ENCODE data around the gene TMPRSS13.

Gene TMPRSS13

GRCh38 chr11:117907276-117908108 lies 21.7 kb downstream of the TMPRSS13 start:
- Histone ChIP-seq H3K9ac (ENCODE audit: low read depth in 1 of 2, low read length in 2 of 2) (peak overlapping the region in 1 of 2 donors; percentile 42), H3K9me3 (ENCODE audit: control insufficient read depth in 2 of 2, low read length in 2 of 2) (no peaks in the 10 kb centered on the region), H3K27me3 (ENCODE audit: control insufficient read depth in 2 of 2, insufficient read depth in 2 of 2, low read length in 2 of 2) (no peaks in the 10 kb centered on the region), H3K36me3 (ENCODE audit: control insufficient read depth in 2 of 2, insufficient read depth in 2 of 2, low read length in 2 of 2) (no peaks in the 10 kb centered on the region), H3K27ac (ENCODE audit: low read depth in 2 of 2, low read length in 2 of 2) (no peak overlapping the region), H3K4me1 (ENCODE audit: control insufficient read depth in 2 of 2, insufficient read depth in 2 of 2, low read length in 2 of 2) (peaks cover 4 to 6% of the 10 kb centered on the region in 2 donors), H3K4me3 (ENCODE audit: low read length in 2 of 2) (peak overlapping the region in 1 of 2 donors; percentile 13)

DNA sequence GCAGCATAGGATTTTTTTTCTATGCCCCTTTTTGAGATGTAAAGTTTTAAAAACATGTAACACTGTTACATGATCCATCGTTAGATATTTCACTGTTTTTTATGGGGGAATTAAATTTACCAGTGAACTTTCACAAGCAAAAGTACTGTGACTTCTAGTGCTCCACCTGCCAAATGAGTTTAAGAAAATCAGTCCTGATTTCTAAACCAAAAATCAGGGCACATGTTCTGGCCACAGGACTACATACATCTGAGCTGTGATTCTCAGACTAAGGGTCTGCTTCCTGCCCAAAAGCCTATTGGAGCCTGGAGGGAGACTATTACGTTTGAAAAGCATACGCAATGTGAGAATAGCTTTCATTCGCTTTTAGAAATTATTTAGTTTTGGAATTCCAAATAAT lies 22.5 kb downstream of the TMPRSS13 start:
- Histone ChIP-seq H3K27me3 (ENCODE audit: control insufficient read depth in 2 of 2, insufficient read depth in 2 of 2, low read length in 2 of 2) (no peaks in the 10 kb centered on the region), H3K27ac (ENCODE audit: low read depth in 2 of 2, low read length in 2 of 2) (no peak overlapping the region), H3K36me3 (ENCODE audit: control insufficient read depth in 2 of 2, insufficient read depth in 2 of 2, low read length in 2 of 2) (no peaks in the 10 kb centered on the region), H3K9me3 (ENCODE audit: control insufficient read depth in 2 of 2, low read length in 2 of 2) (no peaks in the 10 kb centered on the region), H3K4me3 (ENCODE audit: low read length in 2 of 2) (no peak overlapping the region), H3K4me1 (ENCODE audit: control insufficient read depth in 2 of 2, insufficient read depth in 2 of 2, low read length in 2 of 2) (peaks cover 4 to 6% of the 10 kb centered on the region in 2 donors), H3K9ac (ENCODE audit: low read depth in 1 of 2, low read length in 2 of 2) (no peak overlapping the region)

- Histone ChIP-seq H3K4me3 (ENCODE audit: low read length in 2 of 2) (no peak overlapping the region), H3K9ac (ENCODE audit: low read depth in 1 of 2, low read length in 2 of 2) (no peak overlapping the region), H3K27ac (ENCODE audit: low read depth in 2 of 2, low read length in 2 of 2) (no peak overlapping the region), H3K36me3 (ENCODE audit: control insufficient read depth in 2 of 2, insufficient read depth in 2 of 2, low read length in 2 of 2) (no peaks in the 10 kb centered on the region), H3K9me3 (ENCODE audit: control insufficient read depth in 2 of 2, low read length in 2 of 2) (no peaks in the 10 kb centered on the region), H3K4me1 (ENCODE audit: control insufficient read depth in 2 of 2, insufficient read depth in 2 of 2, low read length in 2 of 2) (peaks cover 4 to 6% of the 10 kb centered on the region in 2 donors), H3K27me3 (ENCODE audit: control insufficient read depth in 2 of 2, insufficient read depth in 2 of 2, low read length in 2 of 2) (no peaks in the 10 kb centered on the region)
Measured at GRCh38 chr11:117906126-117906525, 23.1 kb downstream of the TMPRSS13 start.

GRCh38 chr11:117905524-117905923 lies 23.7 kb downstream of the TMPRSS13 start:
- Histone ChIP-seq H3K9me3 (ENCODE audit: control insufficient read depth in 2 of 2, low read length in 2 of 2) (no peaks in the 10 kb centered on the region), H3K4me3 (ENCODE audit: low read length in 2 of 2) (no peak overlapping the region), H3K27me3 (ENCODE audit: control insufficient read depth in 2 of 2, insufficient read depth in 2 of 2, low read length in 2 of 2) (no peaks in the 10 kb centered on the region), H3K27ac (ENCODE audit: low read depth in 2 of 2, low read length in 2 of 2) (no peak overlapping the region), H3K4me1 (ENCODE audit: control insufficient read depth in 2 of 2, insufficient read depth in 2 of 2, low read length in 2 of 2) (peaks cover 4 to 6% of the 10 kb centered on the region in 2 donors), H3K36me3 (ENCODE audit: control insufficient read depth in 2 of 2, insufficient read depth in 2 of 2, low read length in 2 of 2) (no peaks in the 10 kb centered on the region), H3K9ac (ENCODE audit: low read depth in 1 of 2, low read length in 2 of 2) (no peak overlapping the region)

GRCh38 chr11:117903505-117904382 lies 25.5 kb downstream of the TMPRSS13 start:
- Histone ChIP-seq H3K27ac (ENCODE audit: low read depth in 2 of 2, low read length in 2 of 2) (no peak overlapping the region), H3K4me1 (ENCODE audit: control insufficient read depth in 2 of 2, insufficient read depth in 2 of 2, low read length in 2 of 2) (peaks cover 4 to 6% of the 10 kb centered on the region in 2 donors), H3K4me3 (ENCODE audit: low read length in 2 of 2) (no peak overlapping the region), H3K9ac (ENCODE audit: low read depth in 1 of 2, low read length in 2 of 2) (no peak overlapping the region), H3K36me3 (ENCODE audit: control insufficient read depth in 2 of 2, insufficient read depth in 2 of 2, low read length in 2 of 2) (no peaks in the 10 kb centered on the region), H3K9me3 (ENCODE audit: control insufficient read depth in 2 of 2, low read length in 2 of 2) (no peaks in the 10 kb centered on the region), H3K27me3 (ENCODE audit: control insufficient read depth in 2 of 2, insufficient read depth in 2 of 2, low read length in 2 of 2) (no peaks in the 10 kb centered on the region)

DNA sequence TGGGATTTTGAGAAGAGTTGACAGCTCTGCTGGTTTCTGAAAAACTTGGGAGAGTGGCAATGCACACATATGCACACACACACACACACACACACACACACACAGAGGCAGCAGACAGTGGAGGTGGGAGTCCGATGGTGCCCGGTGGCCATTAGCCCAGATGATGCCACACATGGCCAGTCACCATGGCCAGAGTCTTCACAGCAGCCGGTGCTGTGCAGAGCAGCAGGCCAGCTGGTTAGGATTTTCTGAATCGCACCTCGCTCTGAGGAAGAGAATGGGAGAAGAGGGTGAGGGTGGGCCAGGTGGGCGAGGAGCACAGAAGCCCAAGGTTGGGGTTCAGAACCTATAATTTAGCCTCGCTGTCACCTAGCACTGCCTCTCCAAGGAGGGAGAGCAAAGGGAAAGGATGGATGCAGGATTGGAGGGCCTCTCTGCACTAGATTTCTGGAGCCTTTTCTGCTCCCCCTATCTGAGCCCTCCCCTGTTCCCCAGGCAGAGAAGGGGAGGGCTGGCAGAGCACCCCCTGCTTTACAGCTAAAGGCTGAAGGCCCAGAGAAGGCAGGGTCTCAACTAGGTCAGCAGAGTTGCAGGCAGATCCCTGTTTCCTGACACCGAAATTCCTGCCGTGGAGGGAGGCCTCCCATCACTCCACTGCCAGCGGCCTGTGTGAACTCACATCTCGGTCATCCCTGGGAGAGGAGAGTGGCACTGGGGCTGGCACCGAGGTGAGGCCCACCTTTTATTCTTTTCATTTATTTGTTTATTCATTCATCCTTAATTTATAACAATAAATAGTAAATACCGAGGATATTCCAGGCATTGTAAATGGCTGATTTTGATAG lies 27.0 kb downstream of the TMPRSS13 start:
- Histone ChIP-seq H3K9me3 (ENCODE audit: control insufficient read depth in 2 of 2, low read length in 2 of 2) (no peaks in the 10 kb centered on the region), H3K4me1 (ENCODE audit: control insufficient read depth in 2 of 2, insufficient read depth in 2 of 2, low read length in 2 of 2) (no peaks in the 10 kb centered on the region), H3K27me3 (ENCODE audit: control insufficient read depth in 2 of 2, insufficient read depth in 2 of 2, low read length in 2 of 2) (no peaks in the 10 kb centered on the region), H3K27ac (ENCODE audit: low read depth in 2 of 2, low read length in 2 of 2) (no peak overlapping the region), H3K9ac (ENCODE audit: low read depth in 1 of 2, low read length in 2 of 2) (no peak overlapping the region), H3K4me3 (ENCODE audit: low read length in 2 of 2) (no peak overlapping the region), H3K36me3 (ENCODE audit: control insufficient read depth in 2 of 2, insufficient read depth in 2 of 2, low read length in 2 of 2) (no peaks in the 10 kb centered on the region)

- no peaks in the 10 kb centered on the region for H3K27me3 ChIP-seq (ENCODE audit: control insufficient read depth in 2 of 2, insufficient read depth in 2 of 2, low read length in 2 of 2)
- no peaks in the 10 kb centered on the region for H3K9me3 ChIP-seq (ENCODE audit: control insufficient read depth in 2 of 2, low read length in 2 of 2)
- H3K27ac ChIP-seq (ENCODE audit: low read depth in 2 of 2, low read length in 2 of 2): no peak overlapping the region
- H3K4me1 ChIP-seq (ENCODE audit: control insufficient read depth in 2 of 2, insufficient read depth in 2 of 2, low read length in 2 of 2): no peaks in the 10 kb centered on the region
- no peak overlapping the region for H3K4me3 ChIP-seq (ENCODE audit: low read length in 2 of 2)
- H3K36me3 ChIP-seq (ENCODE audit: control insufficient read depth in 2 of 2, insufficient read depth in 2 of 2, low read length in 2 of 2): no peaks in the 10 kb centered on the region
- no peak overlapping the region for H3K9ac ChIP-seq (ENCODE audit: low read depth in 1 of 2, low read length in 2 of 2)
Measured at GRCh38 chr11:117901601-117902000, 27.6 kb downstream of the TMPRSS13 start.

DNA sequence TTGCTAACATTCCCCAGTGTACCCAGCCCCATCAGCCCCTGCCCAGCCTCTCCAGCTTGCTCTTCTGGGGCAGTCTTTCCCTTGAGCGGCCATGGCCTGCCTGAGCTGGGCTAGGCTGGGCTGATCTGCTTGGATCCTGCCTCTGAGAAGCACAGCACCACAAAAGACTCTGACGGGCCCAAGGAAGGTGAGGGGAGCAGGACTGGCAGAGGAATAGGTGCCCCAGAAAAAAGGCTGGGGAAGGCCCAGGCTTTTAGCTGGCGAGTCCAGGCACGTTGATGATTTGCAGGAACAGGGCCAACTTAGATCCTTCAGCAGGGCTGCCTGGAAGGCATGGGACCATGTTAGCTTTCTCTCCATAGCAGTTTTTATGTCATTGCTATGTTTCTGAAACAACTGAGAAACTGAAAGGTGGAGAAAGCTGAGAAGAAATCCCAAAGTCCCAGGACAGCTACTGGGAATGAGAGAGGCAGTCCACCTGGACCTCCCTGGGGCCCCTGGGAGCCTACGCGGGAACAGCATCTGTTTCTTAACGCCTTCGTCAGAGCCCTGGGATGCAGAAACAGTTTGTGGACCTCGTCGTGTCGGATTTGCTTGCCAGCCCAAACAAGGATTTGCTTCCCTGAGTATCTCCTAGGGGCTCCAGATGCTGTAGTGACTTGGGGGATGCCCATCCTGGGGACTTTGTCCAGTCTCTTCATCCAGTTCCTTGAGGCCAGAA lies 28.3 kb downstream of the TMPRSS13 start:
- Histone ChIP-seq H3K4me1 (ENCODE audit: control insufficient read depth in 2 of 2, insufficient read depth in 2 of 2, low read length in 2 of 2) (no peaks in the 10 kb centered on the region), H3K27ac (ENCODE audit: low read depth in 2 of 2, low read length in 2 of 2) (no peak overlapping the region), H3K4me3 (ENCODE audit: low read length in 2 of 2) (no peak overlapping the region), H3K9ac (ENCODE audit: low read depth in 1 of 2, low read length in 2 of 2) (no peak overlapping the region), H3K9me3 (ENCODE audit: control insufficient read depth in 2 of 2, low read length in 2 of 2) (no peaks in the 10 kb centered on the region), H3K36me3 (ENCODE audit: control insufficient read depth in 2 of 2, insufficient read depth in 2 of 2, low read length in 2 of 2) (no peaks in the 10 kb centered on the region), H3K27me3 (ENCODE audit: control insufficient read depth in 2 of 2, insufficient read depth in 2 of 2, low read length in 2 of 2) (no peaks in the 10 kb centered on the region)

GRCh38 chr11:117900121-117900648 lies 29.0 kb downstream of the TMPRSS13 start:
- no peaks in the 10 kb centered on the region for H3K27me3 ChIP-seq (ENCODE audit: control insufficient read depth in 2 of 2, insufficient read depth in 2 of 2, low read length in 2 of 2)
- H3K9ac ChIP-seq (ENCODE audit: low read depth in 1 of 2, low read length in 2 of 2): no peak overlapping the region
- no peak overlapping the region for H3K4me3 ChIP-seq (ENCODE audit: low read length in 2 of 2)
- H3K4me1 ChIP-seq (ENCODE audit: control insufficient read depth in 2 of 2, insufficient read depth in 2 of 2, low read length in 2 of 2): no peaks in the 10 kb centered on the region
- no peaks in the 10 kb centered on the region for H3K36me3 ChIP-seq (ENCODE audit: control insufficient read depth in 2 of 2, insufficient read depth in 2 of 2, low read length in 2 of 2)
- H3K27ac ChIP-seq (ENCODE audit: low read depth in 2 of 2, low read length in 2 of 2): no peak overlapping the region
- H3K9me3 ChIP-seq (ENCODE audit: control insufficient read depth in 2 of 2, low read length in 2 of 2): no peaks in the 10 kb centered on the region

All from mucosa of rectum (tissue), 2 donors.